ENCODE measurements around the gene TLL2.

GRCh38 chr10:96352027-96352426, 161.7 kb downstream of the TLL2 start:
- no peak for TF ChIP-seq CTBP1 (IDR thresholded peaks at IDR 0.05; ENCODE audit: borderline replicate concordance)
- no peak for TF ChIP-seq FOXM1 (IDR thresholded peaks at IDR 0.05; ENCODE audit: borderline replicate concordance)
- TF ChIP-seq, protein P1, sequence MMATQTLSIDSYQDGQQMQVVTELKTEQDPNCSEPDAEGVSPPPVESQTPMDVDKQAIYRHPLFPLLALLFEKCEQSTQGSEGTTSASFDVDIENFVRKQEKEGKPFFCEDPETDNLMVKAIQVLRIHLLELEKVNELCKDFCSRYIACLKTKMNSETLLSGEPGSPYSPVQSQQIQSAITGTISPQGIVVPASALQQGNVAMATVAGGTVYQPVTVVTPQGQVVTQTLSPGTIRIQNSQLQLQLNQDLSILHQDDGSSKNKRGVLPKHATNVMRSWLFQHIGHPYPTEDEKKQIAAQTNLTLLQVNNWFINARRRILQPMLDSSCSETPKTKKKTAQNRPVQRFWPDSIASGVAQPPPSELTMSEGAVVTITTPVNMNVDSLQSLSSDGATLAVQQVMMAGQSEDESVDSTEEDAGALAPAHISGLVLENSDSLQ (IDR thresholded peaks at IDR 0.05): no peak
- no peak for TF ChIP-seq BHLHE40 (IDR thresholded peaks at IDR 0.05; ENCODE audit: borderline replicate concordance)
- TF ChIP-seq ZNF384 (IDR thresholded peaks at IDR 0.05): no peak
- TF ChIP-seq ARNT (IDR thresholded peaks at IDR 0.05): no peak
- no peak for TF ChIP-seq HDGF (IDR thresholded peaks at IDR 0.05; ENCODE audit: borderline replicate concordance)
- no peak for TF ChIP-seq NFRKB (IDR thresholded peaks at IDR 0.05)
- no peak for TF ChIP-seq SP1 (IDR thresholded peaks at IDR 0.05)
- TF ChIP-seq SUZ12 (IDR thresholded peaks at IDR 0.05): no peak
- no peak for TF ChIP-seq ELF4 (IDR thresholded peaks at IDR 0.05)

Data from HEK293T (cell line).